Stimulated activated CD8-positive, alpha-beta memory T cell treated with anti-CD3 and anti-CD28 coated beads, Interleukin-4, amount 100 ng/mL, for 48 hours (primary cell): ENCODE measurements around the gene PLP1.
A peak's percentile ranks its signal among the peaks of the same experiment; 100 is the strongest.
"Not testable (repeated sequence)": the region's sequence is repeated elsewhere in the genome, so short reads cannot be mapped to it uniquely, and the experiment has no call there.

Experiments used
- DNase-seq: peaks from one replicate; pipeline ENCODE4 v3.0.0-alpha.2; 2020

PLP1 gene, protein sequence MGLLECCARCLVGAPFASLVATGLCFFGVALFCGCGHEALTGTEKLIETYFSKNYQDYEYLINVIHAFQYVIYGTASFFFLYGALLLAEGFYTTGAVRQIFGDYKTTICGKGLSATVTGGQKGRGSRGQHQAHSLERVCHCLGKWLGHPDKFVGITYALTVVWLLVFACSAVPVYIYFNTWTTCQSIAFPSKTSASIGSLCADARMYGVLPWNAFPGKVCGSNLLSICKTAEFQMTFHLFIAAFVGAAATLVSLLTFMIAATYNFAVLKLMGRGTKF

DNA sequence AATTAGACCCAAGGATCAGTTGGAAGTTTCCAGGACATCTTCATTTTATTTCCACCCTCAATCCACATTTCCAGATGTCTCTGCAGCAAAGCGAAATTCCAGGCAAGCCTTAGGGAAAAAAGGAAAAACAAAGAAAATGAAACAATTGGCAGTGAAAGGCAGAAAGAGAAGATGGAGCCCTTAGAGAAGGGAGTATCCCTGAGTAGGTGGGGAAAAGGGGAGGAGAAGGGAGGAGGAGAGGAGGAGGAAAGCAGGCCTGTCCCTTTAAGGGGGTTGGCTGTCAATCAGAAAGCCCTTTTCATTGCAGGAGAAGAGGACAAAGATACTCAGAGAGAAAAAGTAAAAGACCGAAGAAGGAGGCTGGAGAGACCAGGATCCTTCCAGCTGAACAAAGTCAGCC, at the start of gene PLP1:
TSS of gene PLP1 (plus strand) at position 295 of the 400 bp plus-strand sequence. CDS start 156 bp downstream, outside the sequence.
- DNase-seq, result no peak

DNA sequence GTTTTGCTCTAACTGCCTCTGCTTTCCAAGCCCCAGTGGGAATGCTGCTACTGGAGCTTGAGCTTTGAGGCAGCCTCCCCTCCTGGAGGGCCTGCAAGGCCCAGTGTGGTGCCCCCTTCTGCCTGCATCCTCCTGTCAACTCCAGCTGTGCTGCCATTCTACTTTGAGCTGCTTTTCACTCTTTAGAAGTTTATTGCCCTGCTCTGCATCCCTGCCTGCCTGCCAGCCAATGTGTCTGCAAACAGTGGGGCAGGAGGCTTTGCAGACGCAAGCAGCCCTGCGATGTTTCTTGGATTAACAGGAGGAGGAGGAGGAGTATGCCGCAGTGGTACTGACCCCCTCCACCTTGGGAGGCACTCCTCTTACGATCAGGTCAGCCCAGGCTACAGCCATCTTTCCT, 49.5 kb upstream of the PLP1 start:
- no peak for DNase-seq

DNA sequence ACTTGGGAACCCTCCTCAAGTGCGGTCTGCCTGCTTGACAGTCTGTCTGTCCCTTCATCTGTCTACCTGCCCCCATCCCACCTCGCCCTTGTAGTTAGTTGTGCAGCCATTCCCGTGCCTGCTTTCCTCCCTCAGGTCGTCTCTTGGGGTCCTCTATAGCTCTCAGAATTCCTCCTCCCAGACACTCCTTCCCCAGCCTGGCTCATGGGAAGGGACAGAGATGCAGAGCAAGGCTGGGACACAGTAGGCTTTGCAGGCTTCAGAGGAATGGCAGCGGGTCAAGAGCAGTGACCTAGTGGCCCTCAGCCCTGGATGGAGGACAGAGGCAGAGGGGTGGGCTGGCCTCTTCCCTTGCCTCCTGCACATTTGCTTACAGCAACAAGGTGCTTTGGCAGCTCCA, 47.6 kb upstream of the PLP1 start:
- no peak for DNase-seq

DNA sequence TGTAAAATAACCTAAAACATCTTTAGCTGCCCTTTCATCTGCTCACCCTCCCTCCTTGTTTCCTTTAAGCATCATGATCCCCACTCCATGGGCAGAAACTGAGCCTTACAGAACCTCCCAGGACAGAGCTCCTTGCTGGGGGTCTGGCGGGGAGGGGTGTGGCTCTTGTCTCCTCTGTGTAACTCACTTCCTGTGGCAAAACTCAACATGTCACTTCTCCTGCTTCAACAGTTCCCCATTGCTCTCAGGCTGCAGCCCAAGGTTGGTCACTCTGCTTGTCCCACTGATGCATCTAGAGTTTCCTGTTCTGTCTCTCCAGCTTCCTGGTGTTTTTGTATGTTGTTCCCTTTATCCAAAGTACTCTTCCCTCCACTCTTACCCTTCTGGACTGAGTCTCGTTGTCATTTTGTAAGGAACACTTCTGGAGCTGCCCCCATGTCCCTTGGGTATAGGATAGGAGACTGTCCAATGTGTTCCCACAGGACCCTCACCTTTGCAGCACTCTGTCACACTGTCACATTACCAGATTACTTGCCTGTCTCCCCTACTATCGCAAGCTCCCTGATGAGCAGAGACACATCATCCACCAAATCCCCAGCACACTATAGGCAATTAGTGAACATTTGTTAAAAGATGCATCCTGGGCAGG, 46.4 kb upstream of the PLP1 start:
- DNase-seq, result no peak

DNA sequence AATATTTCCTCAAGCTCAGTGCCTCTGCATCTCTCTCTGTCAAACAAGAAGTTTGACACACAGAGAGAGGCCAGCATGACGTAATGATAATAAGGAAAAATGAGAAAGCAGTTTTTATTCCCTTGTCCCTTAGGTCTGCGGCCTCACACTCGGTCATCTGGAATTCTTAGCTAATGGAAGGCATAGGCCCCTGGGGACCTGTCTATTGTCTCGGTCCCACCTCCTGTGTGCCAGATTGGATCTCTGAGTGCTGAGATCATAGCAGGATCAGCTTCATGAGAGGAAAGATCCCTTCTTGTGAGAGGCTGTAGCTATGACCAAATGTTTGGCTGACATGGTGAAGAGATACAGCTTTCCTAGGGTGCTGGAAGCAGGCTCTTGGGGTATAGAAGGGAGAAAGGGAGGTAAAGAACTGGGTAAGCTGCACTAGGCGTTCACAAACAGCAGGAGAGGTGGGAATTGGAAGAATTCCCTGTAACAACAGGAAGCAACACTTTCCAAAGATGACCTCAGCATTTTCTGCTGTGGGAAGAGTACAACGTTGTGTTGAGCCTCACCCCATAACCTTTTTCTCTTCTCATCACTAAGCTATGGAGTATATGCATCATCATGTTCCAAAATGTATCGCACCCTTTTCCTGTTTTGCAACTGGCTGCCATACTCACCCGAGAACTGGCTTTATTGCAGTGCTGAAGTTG, 45.7 kb upstream of the PLP1 start:
- no peak for DNase-seq

DNA sequence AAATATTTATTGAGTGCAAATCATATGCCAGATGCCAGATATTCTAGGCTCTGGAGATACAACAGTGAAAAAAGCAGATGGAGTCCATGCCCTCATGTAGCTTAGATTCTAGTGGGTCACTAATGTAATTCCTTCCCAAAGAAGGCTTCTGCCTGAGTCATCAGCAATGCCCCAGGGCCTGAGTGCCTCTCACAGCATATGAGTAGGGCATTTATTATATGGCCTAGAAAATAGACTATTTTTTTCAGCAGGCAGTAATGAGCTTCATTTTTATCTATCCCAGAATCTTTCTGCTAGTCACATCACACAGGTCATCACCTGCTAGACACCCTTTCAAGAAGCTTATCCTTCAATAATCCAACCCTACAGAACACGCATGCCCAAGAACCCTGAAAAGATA, 43.6 kb upstream of the PLP1 start:
- DNase-seq, result no peak

DNA sequence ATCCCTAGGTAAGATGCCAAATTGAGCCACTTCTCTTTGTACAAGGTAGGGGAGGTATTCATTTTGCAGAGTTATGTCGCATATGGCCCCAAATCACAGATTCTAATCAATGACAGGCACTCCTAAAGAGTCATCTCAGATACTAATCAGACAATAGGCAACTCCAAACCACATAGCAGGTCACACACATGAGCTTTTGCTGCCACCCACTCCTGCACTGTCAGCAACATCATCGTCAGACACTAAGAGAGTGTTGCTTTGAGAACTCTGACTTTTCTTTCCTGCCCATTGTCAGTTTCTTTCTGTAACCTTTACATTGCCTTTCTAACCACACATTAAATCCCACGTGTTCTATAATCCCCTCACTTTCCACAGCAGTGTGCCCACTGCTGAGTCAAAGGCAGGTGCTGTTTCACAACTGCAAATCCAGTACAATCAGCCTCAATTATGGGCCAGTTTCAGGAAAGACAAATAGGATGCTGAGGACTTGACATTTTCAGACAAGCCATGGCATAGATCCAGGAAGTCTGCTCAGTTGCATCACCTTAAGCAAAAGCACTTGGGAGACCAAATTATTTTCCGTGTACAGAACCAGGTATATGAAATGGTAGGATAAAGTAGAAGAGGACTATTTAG, 42.4 kb upstream of the PLP1 start:
- DNase-seq, result peak; percentile 24

DNA sequence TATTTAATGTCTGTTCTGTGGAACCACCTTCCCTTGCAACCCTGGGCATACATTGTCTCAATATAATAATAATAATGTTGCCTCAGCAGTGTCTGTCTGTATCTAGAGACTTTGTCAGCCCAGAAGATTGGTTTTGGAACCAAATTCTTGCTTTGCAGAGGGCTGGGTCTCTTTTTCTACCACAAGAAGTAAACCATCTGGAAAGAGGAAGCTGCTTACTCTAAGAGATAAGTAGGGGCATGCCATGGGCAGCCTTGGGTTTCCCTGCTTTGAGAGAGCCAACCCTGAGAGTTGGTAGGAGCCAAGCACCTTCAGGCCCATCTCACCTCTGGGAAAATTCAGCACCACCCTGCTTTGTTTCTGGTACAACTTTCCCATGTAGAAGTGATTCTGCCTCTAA, 38.9 kb upstream of the PLP1 start:
- no peak for DNase-seq

DNA sequence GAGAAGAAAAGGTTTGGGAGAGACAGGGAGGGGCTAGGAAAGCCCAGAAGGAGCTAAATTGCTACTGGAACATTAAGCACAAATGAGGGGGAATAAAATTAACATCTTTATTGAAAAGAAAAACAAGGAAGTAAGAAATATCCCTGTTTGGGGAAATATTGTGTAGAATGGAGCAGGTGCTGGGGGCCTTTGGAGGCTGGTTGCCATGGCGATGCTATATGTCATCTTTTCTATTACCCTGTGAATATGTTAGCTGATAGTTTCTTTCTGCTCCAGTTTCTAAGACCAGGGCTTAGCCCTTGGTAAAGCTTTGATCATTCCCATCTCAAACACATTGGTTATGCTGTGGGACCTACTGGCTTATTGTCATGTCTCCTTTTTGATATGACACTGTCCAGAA, 37.2 kb upstream of the PLP1 start:
- DNase-seq, result no peak

DNA sequence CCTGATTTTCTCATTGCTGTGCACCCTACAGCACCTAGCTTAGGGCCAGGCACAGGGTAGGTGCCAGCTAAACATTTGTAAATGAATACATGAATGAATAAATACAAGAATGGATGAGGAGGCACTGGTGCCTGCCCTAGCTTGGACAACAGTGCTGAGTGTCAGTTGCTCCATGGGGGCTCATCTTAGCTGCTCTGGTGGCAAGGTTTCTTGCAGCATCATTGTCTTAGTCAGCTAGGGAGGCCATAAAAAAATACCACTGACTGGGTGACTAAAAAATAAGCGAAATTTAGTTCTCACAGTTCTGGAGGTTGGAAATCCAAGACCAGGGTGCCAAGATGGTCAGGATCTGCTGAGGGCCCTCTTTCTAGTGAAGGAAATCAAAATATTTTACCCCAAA, 34.8 kb upstream of the PLP1 start:
- DNase-seq, result no peak

DNA sequence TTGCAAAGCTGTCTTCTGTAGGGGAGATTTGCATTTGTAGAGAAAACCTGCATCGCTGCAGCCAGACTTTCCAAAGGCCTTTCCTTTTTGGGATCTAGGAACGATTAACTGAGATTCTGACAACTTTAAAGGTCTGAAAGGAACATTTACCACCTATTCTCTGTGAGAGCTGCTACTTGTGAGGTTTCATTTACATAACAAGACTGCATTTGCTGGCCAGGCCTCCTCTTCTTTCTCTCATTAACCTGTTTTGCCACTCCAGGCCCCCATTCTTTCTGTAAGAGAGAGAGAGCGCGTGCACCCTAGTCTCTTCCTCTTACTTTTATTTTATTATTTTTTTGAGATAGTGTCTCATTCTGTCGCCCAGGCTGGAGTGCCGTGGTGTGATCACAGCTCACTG, 34.3 kb upstream of the PLP1 start:
- no peak for DNase-seq

DNA sequence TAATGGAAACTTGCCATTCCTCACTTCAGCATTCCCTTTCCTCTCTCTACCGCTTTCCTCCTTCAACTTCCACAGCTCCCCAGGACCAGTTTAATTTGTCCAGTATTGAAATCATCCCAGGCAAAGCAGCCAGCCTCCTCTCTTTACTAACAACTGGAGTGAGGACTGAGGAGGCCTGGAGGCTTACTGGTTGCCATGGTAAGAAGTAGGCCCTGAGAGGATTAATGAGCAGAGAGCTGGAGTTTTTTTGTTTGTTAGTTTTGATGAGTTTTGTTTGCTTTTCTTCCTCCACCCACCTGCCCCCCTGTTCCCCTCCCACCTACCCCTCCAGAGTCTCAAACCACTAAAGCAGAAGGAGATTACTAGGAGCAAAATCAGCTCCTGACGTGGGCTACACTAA, 29.5 kb upstream of the PLP1 start:
- no peak for DNase-seq

DNA sequence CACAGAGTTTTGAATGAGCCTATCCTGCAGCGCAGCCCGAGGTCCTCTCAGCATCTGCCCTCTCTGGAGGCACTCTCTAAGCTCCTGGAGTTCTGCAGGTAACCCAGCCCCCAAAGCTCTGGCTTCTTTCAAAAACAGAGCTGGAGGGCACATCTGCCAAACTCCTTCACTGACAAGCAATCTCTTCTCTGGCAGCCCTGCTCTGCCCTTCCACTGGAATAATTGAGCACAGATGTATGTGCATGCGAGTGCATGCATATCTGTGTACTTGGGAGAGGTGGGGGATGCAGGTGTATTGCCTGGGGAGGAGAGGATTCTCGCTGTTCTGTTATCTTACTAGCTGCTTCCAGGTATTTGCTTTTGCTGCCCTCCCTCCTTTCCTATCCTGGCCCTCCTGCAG, 22.2 kb upstream of the PLP1 start:
- DNase-seq, result no peak

DNA sequence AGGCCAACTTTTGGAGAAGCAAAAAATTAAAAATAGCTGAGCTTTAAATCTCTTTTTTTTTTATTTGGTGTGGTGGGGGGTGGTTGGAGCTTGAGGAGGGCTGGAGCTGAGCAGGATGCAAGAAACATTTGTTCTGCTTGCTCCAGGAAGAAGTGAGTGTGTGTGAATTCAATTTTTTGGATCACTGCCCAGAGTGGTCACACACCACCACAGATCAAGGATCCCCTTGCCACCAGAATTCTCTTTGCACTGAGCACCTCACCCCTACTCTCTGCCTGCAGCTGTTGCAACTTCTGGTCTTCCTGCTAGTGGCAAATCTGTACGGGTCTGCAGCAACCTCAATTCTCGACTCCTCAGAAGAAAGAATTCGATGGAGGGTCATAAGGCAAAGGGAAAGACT, 19.9 kb upstream of the PLP1 start:
- DNase-seq, result no peak

DNA sequence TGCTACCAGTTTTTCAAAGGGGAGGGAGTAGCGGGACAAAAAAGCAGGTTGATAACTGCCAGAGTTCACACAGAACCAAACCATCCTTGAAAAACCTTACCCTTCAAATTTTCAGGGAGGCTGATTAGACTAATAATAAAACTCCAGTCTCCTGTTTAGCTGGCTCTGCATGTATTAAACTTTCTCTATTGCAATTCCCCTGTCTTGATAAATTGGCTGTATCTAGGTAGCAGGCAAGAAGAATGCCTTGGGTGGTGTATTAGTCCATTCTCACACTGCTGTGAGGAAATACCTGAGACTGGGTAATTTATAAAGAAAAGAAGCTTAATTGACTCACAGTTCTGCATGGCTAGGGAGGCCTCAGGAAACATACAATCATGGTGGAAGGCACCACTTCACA, 18.1 kb upstream of the PLP1 start:
- DNase-seq, result no peak

DNA sequence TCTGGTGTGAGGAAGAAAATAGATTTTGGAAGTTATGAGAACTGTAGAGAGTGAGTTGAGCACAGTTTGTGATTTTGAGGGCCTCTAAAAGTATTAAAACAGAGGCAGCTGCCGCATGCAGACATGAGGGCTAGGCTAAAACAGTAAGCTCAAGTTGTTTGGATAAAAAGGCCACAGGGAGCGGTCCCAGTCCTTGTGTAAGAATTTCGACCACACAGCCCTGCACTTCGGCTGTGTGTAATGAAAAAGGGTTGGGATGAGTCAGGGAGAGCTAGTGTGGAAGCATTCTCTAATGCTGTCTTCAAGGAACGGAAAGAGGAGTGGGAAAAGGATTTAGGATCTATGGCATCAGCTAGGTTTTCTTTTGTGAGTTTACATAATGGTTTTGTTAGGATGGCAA, 13.1 kb upstream of the PLP1 start:
- DNase-seq, result not testable (repeated sequence)

DNA sequence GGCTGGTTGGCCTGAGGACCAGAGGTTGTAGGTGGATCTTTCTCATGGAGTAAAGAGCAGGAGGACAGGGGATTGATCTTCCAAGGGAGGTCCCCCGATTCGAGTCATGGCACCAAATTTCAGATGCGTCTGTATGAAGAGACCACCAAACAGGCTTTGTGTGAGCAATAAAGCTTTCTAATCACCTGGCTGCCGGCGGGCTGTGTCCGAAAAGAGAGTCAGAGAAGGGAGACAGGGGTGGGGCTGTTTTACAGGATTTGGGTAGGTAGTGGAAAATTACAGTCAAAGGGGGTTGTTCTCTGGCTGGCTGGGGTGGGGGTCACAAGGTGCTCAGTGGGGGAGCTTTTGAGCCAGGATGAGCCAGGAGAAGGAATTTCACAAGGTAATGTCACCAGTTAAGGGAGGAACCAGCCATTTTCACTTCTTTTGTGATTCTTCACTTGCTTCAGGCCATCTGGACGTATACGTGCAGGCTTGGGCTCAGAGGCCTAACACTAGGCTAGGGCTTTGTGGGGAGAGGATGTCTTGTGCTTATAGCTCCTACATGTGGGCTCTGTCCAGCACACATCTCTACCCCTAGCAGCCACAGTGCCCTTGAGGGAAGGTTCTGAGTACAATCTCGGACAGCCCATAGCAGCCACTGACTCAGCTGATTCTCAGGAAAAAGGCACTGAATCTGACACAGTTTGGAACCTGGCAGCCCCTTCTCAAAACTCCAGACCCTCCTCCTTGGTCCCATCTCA, 9.7 kb upstream of the PLP1 start:
- not testable (repeated sequence) for DNase-seq

DNA sequence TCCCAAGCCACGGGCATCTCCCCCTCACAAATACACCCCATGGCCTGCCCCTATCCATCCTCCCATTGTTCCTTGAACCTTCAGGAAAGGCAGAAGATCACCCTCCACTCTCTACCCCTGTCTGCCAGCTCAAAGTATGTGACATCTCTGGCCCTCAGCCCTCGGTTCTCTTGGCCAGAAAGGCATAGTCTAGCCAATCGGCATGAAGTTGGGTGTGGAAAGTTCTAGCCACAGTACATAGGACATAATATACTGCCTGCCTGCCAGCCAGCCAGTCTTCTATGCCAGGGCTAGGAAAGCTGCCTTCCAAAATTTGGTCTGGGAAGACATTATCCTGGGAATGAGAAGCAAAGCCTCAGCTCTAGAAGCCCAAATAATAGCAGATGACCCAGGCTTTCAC, 3.2 kb upstream of the PLP1 start:
- no peak for DNase-seq

DNA sequence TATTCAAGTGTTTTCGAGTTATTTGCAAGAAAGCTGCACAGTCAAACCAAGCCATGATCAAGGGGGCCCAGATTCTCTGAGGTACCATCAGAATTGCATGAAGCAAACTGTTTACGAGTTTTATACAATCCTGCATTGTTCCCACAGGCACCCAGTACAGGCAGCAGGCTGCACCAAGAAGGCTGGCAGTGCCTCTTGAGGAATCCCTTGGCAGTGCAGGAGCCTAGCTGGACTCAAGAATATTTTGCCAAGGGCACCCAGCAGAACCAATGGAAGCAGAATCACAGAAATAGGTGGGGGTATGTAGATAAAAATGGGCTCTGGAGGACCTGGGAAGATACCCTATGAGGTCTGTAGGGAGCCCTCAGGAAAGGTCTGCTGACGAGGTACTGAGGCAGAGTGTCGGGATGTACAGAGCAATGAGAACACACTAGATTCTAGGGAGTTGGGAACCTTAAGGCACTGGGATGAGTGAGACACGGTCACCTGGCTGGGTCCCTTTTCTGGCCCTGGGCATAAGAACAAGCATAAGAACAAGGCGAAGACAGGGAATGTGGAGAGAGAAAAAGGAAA, 2.5 kb upstream of the PLP1 start:
- no peak for DNase-seq

DNA sequence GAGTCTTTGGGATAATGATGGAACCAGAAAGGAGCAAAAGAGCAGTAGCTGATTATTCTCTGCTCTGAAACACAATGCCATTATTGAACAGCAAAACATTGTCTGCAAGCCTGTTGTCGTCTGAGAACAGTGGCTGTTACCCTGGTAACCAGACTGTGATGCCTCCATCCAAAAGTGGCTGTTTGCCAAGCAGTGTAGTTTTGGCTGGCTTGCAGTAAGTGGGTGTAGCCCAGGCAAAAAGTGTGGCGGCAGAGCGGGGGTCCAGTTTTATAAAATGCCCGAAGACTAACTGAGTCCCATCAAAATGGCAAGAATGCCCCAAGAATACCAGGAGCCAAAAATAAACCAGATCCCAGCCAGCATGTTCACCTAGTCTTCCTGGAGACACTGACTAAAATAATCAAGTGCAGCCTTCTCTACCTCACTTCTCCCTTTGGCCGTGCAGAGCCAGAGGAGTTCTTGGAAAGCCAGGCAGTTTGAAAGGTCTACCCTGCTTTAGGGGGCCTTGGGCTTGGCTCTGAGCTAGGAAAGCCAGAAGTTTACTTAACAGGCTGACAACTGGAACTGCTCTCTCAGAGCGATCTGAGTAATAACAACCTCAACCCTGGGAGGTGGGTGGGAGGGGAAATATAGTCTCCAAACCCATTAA, 2.6 kb downstream of the PLP1 start:
- no peak for DNase-seq

DNA sequence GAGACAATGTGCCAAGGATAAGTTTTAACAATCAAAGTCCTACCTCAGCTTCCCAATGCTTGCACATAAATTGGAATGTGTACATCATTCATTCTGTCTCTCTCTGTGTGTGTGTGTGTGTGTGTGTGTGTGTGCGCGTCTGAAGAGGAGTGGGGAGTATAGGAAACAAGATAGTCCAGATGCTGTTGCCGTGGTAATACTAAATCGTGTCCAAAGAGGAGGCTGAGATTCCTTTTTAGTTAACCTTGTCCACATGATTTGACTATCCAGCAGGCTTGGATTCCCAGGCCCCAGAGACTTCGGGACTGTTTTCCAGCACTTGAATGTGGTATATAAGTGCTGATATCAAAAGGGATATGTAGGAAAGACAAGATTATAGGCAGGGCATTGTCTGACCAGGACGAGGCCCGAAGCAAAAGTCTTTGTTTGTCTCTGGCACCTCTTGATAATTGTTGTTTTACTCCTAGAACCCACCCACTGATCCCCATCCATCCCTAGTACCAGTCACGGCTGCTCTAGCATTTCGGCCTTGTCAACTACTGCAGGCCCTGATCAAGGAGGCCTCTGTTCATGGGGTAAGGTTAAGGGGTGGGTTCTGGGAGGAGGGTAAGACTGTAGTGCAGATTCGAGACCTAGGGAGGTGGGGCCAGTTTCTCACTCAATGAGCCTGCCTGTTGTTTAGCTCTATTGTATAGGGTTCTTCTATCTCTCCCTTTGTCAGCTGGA, 3.9 kb downstream of the PLP1 start:
- DNase-seq, result no peak

DNA sequence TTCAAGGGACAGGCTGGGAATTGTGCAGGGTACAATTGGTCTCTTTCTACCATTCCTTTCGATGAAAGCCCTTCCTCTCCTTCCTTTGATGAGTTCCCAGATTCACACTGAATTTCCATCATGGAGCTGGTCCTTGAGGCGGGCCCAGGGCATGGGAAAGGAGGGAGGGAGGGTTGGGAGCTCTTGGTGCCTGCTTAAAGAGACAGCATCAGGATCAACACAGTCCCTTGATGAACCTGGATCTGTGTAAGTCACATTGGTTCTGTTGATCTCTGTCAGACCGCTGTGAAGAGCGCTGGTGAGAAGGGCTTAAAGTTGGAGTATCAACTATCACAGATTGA, 4.4 kb downstream of the PLP1 start:
- DNase-seq, result no peak
